Ascending aorta (tissue), 2 donors: Measurements from ENCODE around the gene NGEF. TPM values are rescaled to one million over a fixed set of nuclear protein-coding genes. Genes with fewer than 3 reads are reported as not detected.

Source experiments
- DNase-seq, 2 donors: peaks; one replicate each; pipeline ENCODE4 v3.0.0-alpha.2; 2019; ENCODE audit warnings: low spot score in 2 of 2
- H3K27ac ChIP-seq, 2 donors: fragments of 200-600 bp; sonication (generic); one replicate each; pipeline ENCODE4 v1.5.1; 2016 to 2017; ENCODE audit warnings: mild to moderate bottlenecking in 1 of 2
- H3K27me3 ChIP-seq: fragments of 200-600 bp; sonication (generic); one replicate; pipeline ENCODE4 v1.5.1; 2017
- H3K36me3 ChIP-seq, 2 donors: fragments of 200-600 bp; sonication (generic); one replicate each; pipeline ENCODE4 v1.5.1; 2016
- H3K4me1 ChIP-seq, 2 donors: fragments of 200-600 bp; sonication (generic); one replicate each; pipeline ENCODE4 v1.5.1; 2016 to 2017; ENCODE audit warnings: mild to moderate bottlenecking in 1 of 2
- H3K4me3 ChIP-seq, 2 donors: fragments of 200-600 bp; sonication (generic); one replicate each; pipeline ENCODE4 v1.5.1; 2016 to 2017; ENCODE audit warnings: mild to moderate bottlenecking in 1 of 2
- H3K9me3 ChIP-seq, 2 donors: fragments of 200-600 bp; sonication (generic); one replicate each; pipeline ENCODE4 v1.5.1; 2016
- CTCF ChIP-seq, 3 experiments: fragments of 200-600 bp in 2 of 3; fragments of 450-650 bp in 1 of 3; sonication (generic) in 2 of 3; IDR thresholded peaks; one replicate each; pipeline ENCODE4 v1.5.1; 2016 to 2019; ENCODE audit warnings: antibody characterized with exemption in 3 of 3, mild to moderate bottlenecking in 1 of 3, moderate library complexity in 1 of 3
- intact Hi-C: fragments of 100-400 bp; cut with DNase I; formaldehyde crosslinking; loops from one replicate; pipeline ENCODE4 v1.15.1; 2023
- total RNA-seq: library from RNA; depleted of rRNA; stranded (reverse); fragments of >200 nt; gene quantifications from one replicate; pipeline ENCODE4 v1.1.0, GENCODE V29; 2016

The NGEF gene
- total RNA-seq, 1 donor from 2014 or later: 0.43 TPM

GRCh38 chr2:232979871-232980461 lies 33.1 kb downstream of the NGEF start:
- TF ChIP-seq CTCF (IDR thresholded peaks at IDR 0.05): no peak
- Histone ChIP-seq H3K36me3 (no peaks in the 10 kb centered on the region), H3K27ac (no peak overlapping the region), H3K4me3 (no peak overlapping the region), H3K4me1 (no peaks in the 10 kb centered on the region), H3K9me3 (no peaks in the 10 kb centered on the region), H3K27me3 (no peaks in the 10 kb centered on the region)
- intact Hi-C loops: no loop called here
- DNase-seq: peak in 1 of 2 donors; percentile 37

DNA sequence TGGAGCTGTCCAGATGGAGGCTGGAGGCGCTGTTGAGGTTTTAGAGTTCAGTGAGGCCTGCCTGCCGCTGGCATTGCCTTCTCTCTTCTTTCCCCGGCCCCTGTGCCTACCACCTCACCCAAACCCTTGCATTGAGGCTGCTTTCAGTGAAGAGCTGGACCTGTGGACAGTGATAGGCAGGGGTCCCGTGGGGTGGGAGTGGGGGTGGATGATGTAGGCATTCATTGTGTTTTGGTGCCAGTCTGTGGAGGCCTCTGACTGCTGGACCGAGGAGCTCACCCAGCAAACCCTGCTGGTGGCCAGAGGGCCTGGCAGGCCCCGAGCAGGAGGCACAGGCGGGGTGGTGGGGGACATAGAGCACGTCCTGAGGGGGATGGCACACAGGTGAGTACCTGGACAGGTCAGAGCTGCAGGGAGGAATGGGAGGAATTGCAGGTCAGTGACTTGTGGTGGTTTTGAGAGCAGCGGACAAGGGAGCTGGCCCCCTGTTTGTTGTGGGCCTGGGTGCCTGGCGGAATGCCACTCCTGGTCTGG lies 35.6 kb downstream of the NGEF start:
- H3K4me3 ChIP-seq: no peak overlapping the region
- intact Hi-C loops: no loop called here
- H3K9me3 ChIP-seq: no peaks in the 10 kb centered on the region
- no peak overlapping the region for H3K27ac ChIP-seq
- H3K36me3 ChIP-seq: no peaks in the 10 kb centered on the region
- no peaks in the 10 kb centered on the region for H3K4me1 ChIP-seq
- no peak for TF ChIP-seq CTCF (IDR thresholded peaks at IDR 0.05)
- DNase-seq: peak in 1 of 2 donors; percentile 52
- no peaks in the 10 kb centered on the region for H3K27me3 ChIP-seq

- intact Hi-C loops: no loop called here
- no peak overlapping the region for H3K4me3 ChIP-seq
- no peaks in the 10 kb centered on the region for H3K9me3 ChIP-seq
- TF ChIP-seq CTCF (IDR thresholded peaks at IDR 0.05): no peak
- DNase-seq: peak in 1 of 2 donors; percentile 28
- no peaks in the 10 kb centered on the region for H3K4me1 ChIP-seq
- H3K27ac ChIP-seq: no peak overlapping the region
- no peaks in the 10 kb centered on the region for H3K27me3 ChIP-seq
- H3K36me3 ChIP-seq: no peaks in the 10 kb centered on the region
Measured at GRCh38 chr2:232976666-232977437, 36.2 kb downstream of the NGEF start.

DNA sequence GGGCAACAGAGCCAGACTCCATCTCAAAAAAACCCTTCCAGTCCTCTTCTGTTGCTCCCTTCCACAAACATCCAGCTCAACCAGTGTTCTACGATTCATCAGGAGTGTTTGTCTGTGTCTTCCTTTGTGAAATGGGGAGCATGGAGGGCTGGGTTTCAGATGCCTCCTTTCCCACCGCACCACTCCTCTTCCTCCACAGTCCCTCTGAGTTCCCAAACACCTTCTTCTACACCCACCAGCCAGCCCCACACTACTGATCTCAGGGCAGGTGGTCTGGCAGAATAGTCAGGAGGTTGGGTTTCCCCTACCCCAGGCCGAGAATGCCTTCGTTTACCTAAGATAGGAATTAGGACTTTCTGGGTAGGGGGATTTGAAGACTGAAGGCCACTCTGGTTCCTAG lies 36.9 kb downstream of the NGEF start:
- no peak overlapping the region for H3K4me3 ChIP-seq
- DNase-seq: peak in 1 of 2 donors; percentile 21
- TF ChIP-seq CTCF (IDR thresholded peaks at IDR 0.05): no peak
- intact Hi-C loops: no loop called here
- H3K27me3 ChIP-seq: no peaks in the 10 kb centered on the region
- H3K36me3 ChIP-seq: no peaks in the 10 kb centered on the region
- no peaks in the 10 kb centered on the region for H3K4me1 ChIP-seq
- H3K27ac ChIP-seq: no peak overlapping the region
- no peaks in the 10 kb centered on the region for H3K9me3 ChIP-seq

- DNase-seq: peak in 1 of 2 donors; percentile 12
- TF ChIP-seq CTCF (IDR thresholded peaks at IDR 0.05): no peak
- H3K4me1 ChIP-seq: no peaks in the 10 kb centered on the region
Measured at GRCh38 chr2:232974396-232974795, 38.7 kb downstream of the NGEF start.

More at GRCh38 chr2:232974396-232974795, 38.7 kb downstream of the NGEF start:
- no peaks in the 10 kb centered on the region for H3K27me3 ChIP-seq
- intact Hi-C loops: no loop called here
- no peaks in the 10 kb centered on the region for H3K9me3 ChIP-seq
- no peak overlapping the region for H3K27ac ChIP-seq
- H3K36me3 ChIP-seq: no peaks in the 10 kb centered on the region
- H3K4me3 ChIP-seq: no peak overlapping the region
